ENCODE measurements around the gene SPOCK1.

DNA sequence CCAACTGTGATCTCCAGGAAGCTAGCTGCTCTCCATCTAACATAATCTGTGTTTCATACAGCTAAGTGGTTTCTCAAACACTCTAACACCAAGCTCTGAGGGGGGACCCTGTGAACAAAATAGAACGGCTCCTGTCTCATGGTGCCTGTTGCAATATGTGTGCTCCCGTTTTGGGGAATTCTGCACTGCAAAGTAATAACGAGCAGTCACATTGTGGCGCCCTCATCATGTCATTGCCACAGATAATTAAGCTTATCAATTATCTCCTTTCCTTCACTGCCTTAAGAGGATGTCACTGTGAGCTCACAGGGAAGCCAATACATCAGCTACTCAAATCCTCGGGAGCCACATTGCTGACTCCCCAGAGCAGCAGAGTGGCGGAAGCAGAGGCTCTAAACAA, 416.2 kb downstream of the SPOCK1 start:
- TF ChIP-seq, protein P1, sequence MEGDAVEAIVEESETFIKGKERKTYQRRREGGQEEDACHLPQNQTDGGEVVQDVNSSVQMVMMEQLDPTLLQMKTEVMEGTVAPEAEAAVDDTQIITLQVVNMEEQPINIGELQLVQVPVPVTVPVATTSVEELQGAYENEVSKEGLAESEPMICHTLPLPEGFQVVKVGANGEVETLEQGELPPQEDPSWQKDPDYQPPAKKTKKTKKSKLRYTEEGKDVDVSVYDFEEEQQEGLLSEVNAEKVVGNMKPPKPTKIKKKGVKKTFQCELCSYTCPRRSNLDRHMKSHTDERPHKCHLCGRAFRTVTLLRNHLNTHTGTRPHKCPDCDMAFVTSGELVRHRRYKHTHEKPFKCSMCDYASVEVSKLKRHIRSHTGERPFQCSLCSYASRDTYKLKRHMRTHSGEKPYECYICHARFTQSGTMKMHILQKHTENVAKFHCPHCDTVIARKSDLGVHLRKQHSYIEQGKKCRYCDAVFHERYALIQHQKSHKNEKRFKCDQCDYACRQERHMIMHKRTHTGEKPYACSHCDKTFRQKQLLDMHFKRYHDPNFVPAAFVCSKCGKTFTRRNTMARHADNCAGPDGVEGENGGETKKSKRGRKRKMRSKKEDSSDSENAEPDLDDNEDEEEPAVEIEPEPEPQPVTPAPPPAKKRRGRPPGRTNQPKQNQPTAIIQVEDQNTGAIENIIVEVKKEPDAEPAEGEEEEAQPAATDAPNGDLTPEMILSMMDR (conservative IDR thresholded peaks at IDR 0.05; ENCODE audit: low read depth, low read length), result no peak
- no peak for TF ChIP-seq EZH2 (IDR thresholded peaks at IDR 0.05; ENCODE audit: low read length, unreplicated experiment)
